HPDE6-E6E7 (cell line): ENCODE measurements around the gene LPAR1.

Source experiments
- DNase-seq: peaks from one replicate; pipeline ENCODE4 v3.0.0; 2011; ENCODE audit warnings: missing footprints; ENCODE audit errors: extremely low spot score

LPAR1 gene

DNA sequence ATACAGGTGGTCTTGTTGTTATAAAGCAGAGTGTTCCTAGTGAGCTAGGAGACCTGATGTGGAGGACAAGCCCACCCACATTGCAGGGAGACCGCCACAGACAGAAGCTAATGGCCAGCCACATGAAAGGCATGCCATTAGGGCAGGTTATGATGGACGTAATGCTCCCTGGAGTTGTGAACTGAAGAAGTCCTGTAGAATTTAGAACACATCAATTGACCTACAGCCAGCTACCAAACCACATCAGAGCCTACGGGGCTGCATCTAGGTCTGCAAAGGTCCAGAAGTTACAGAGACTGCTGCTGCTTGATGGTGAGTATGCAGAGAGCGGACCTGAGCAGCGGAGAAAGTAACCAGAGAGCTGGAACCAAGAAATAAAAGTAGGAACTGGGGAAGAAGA lies 116.6 kb downstream of the LPAR1 start:
- no peak for DNase-seq

DNA sequence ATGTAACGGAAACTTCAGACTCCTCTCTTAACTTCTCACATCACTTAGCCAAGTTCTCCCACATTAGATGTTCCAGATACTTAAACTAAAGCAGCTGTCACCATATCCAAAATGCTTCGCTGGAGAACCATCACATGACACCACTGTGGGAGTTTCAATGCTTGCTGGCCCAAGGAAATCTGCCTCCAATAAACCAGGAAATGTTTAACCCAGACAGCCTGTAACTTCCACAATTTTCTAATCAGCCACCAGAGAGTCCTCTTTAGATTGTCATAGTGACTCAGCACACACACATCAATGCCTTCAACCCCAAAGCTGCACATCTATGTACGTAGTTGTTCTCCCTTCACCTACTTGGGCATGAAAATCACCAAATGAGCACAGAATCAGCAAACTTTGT lies 118.7 kb downstream of the LPAR1 start:
- DNase-seq, result no peak

DNA sequence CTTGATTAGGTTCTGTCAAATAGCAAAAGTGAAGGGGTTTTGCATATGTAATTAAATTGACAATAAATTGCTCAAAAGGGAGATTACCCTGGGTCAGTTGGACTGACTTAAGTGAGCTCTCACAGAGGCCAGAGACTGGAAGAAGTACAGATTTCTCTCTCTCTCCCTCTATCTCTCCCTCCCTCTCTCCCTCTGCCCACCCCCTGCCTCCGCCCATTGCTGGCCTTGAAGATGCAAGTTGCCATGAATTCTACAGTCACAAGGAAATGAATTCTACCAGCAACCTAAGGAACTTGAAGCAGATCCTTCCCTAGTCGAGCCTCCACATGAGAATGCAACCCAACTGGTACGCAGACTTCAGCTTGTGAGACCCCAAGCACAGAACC lies 119.2 kb downstream of the LPAR1 start:
- DNase-seq, result no peak

DNA sequence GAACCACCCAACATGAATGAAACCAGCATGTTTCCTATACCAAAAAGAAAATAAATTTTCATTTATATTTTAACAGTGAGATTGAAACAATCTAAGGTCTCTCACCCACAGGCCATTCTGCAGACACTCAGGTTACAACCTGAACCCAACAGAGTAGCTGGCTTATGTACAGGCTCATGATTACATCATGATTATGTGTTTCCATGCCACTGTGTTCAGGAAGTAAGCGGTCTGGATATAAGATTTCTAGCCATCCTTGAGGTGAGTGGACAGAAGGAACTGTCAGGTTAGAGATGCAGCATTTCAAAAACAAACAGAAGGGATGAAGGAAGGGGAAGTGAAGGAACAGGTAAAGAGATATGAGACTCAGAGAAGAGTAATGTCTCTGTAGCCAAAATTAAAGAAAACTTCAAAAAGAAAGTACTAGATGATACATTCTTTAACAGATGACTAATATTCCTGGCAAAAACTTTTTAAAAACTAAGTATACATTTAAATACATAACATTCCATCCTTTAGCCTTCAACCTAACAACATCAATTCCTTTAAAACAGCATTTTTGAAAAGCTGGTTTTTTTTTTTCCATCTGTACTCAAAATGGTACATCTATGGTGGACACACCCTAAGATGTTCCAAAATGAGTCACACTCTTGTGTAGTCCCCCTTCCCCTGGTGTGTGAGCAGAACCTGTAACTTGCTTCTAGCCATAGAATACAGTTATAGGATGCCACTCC lies 119.8 kb downstream of the LPAR1 start:
- DNase-seq, result peak; percentile 37

DNA sequence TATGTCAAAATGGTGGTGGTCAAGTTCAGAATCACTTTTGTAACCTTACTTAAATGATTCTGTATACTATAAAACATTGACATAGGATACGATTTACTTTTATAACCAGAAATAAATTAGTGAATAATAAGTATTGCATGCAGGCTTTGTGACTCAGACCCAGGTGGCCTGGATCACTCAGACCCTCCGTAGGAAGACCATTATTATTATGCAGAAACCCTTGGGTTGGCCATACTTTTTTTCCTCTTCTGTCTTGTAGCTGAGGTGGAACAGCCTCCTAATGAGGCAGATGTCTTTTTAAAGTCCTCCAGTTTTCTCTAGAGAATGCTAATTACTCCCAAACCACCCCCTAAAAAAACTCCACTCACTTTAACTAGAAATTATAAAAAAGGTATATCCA lies 121.9 kb downstream of the LPAR1 start:
- no peak for DNase-seq

DNA sequence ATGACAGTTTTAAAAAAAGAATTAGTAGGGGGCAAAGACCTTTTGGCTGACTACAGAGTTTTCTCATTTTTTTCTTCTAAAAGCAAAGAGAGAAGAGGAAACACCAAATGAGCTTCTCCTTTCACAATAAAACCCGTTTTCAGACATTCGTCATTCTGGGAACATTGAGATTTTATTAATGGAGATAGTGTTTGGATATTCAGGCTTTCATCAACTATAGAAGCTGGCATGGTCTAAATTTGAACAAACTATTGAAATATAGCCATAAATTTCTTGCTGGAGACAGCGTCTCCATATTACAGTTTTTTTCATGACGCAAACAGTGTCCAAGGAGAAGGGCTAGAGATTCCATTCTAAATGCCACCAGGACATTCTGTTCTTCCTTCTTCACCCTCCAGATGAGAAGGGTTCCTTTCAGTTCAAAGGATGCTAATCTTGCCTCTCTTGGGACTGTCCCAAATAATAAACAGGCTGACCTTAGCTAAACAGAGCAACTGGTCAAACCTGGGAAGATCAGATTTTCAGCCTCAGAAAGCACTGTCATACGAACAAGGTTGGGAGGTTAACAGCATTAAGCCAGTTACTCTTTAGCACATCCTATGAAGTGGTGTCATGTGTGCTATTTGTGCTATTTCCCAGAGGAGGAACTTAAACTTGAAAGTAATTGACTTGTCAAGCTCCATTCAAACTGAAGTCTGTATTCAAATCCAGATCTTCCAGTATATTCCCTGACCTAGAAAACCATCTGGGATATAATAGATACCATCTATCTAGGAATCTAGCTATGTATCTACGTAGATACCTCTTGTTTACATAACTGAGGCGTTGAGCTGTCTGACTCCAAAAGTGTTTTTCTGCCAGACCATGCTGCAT lies 125.6 kb downstream of the LPAR1 start:
- DNase-seq, result no peak

DNA sequence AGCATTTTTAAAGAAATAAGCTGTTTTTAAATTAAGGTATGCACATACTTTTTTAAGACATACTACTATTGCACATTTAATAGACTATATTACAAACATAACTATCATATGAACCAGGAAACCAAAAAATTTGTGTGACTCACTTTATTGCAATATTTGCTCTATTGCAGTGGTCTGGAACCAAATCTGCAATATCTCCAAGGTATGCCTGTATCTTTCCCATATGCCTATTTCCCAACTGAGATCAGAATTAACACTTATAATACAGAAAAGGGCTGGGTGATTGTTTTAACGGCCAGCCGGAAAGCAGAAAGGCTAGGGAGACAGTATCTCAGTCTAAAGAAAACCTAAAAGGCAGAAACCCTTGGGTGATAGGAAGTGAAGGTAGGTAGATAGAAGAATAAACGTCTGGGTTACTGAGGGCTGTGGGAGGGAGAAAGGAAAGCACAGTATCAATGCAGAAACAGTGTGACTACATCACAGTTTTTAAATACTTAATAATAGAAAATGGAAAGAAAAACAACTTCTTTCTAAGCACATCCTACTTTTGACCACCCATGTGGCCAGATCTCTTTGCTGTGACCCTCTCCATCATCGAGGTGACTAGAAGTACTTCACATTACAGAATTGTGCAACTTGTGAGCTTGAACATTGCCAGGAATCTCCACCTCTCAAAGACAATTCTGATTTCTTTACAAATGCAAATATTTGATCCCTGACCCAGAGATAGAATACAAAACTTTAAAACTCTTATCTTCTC lies 126.4 kb downstream of the LPAR1 start:
- no peak for DNase-seq

DNA sequence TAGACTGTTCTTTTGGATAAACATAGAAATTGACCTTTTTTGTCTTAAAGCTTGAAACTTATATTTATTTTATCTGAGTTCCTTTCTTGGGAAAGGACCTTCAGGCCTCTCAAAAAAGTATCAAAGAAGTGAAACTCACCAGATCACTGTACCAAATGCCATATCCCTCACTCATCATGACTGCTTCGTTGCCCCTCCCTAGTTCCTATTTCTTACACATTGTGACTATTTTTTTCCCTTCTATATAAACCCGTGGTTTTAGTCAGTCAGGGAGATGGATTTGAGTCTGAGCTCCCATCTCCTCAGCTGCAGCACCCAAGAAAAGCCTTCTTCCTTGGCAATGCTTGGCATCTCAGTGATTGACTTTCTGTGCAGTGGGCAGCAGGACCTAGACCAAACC lies 129.4 kb downstream of the LPAR1 start:
- DNase-seq, result no peak

DNA sequence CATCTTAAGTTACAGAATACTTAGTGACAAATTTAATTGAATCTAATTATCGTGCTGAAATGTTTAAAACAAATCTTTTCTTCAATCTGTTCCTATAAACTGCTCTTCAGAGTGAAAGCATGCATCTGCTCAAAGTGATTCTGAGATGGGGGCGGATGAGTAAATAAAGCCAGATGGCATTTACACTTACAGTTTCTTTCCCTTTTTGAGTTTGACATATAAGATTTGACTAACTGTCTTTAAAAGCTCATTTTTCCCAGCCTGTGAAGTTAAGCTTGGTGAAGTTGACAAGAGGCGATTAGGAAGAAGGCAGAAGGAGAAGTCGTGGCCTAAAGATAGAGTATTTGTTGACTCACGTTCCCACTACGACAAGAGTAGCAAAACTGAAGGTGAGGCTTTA lies 137.4 kb downstream of the LPAR1 start:
- no peak for DNase-seq

DNA sequence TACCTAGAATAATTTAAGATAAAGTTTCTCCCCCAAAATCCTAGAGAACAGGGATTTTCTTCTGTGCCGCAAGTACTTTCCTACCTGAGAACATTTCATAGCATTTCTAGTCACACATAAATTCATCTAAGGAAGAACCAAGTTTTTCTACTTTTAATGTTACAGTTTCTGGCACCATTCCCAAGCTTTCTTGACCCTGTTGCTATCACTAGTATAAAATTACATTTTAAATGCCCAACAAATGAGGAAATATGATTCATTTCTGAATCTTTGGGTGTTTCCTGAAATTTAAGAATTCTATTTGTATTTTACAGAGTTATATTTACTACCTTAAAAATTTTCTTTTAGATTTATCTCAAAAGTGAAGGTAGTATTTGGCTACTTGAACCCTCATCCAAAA lies 137.8 kb downstream of the LPAR1 start:
- no peak for DNase-seq

DNA sequence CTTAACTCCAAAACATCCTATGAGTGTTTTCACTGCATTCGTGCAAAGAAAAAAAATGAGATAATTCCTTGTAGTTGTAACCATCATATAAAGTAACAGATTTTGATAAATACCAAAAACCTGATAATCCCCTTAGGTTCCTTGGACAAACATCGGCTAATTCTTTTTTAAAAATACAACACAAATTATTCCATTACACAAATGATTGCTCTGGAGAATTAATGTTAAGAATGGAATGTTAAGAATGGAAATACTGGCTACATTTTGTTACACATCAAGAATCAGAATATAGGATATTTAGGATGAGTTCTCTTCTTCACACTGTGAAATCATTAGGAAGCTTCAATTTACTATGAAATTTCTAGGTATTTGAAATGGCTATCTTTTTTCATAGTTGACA lies 139.4 kb downstream of the LPAR1 start:
- no peak for DNase-seq

DNA sequence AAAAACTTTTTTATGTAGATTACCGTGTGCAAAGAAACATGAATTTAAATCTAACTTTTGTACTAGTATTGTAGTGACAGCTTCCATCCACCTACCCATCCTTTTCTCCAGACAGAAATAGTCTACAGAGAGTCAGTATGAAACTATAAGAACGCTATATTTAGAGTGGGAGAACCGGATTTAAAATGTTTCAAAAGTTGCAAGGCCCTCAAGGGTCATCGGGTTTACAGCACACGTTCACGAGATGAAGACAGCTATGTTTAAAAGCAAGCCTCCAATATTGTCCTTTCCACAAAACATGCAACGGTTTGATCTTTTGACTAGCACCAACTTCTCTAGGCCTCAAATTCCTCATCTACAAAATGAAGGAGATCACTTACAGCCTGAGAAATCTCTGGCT lies 139.9 kb downstream of the LPAR1 start:
- DNase-seq, result no peak

DNA sequence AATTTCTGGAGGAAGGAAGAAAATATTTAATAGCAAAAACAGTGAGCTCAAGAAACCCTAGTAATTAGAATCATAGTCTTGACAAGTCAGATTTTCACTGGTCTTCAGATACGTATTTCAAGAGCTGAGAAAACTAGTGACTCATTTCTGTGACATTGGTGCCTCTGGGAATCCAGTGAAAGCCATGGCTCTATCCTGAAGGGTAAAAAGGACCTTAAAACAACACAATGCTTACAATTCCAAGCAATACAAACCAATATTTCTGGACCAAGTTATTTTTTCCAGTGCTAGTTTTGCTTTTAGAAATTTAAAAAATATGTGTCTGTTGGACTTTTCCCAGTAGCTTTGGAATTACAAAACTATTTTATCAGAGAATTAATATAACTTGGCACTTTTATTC lies 140.3 kb downstream of the LPAR1 start:
- no peak for DNase-seq

DNA sequence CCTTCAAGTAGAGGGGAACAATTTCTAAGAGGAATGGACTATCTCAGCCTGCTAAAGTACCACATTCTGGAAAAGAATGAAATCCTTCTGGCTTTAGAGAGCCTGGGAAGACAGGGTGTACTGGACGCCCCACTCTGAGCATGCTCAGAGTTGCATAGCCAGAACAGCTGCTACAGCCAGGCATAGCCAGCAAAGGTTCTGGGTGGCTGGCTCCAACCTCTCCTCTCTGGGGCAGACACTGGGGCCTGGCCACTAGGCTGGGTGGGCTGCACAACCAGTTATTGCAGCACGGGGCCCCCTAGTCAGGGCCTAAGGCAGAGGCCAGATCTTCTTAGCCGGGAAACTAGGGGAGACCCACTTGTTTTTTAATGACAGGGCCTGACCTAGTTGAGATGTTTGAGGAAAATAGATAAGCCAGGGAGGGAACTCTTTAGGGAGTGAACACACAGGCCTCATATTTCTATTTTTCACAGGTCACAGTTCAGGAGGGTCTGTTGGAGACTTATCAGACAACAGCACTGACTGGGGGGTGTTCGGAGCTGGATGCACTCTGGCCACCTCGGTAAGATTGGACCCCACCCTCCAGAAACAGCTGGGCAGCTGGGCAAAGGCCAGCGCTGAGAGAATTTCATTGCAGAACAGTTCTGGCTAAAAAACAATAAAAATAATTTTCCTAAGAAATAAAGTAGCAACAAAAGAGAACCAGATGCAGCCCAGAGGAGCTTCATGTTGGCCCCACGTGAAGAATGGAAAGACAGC lies 142.9 kb downstream of the LPAR1 start:
- DNase-seq, result no peak

DNA sequence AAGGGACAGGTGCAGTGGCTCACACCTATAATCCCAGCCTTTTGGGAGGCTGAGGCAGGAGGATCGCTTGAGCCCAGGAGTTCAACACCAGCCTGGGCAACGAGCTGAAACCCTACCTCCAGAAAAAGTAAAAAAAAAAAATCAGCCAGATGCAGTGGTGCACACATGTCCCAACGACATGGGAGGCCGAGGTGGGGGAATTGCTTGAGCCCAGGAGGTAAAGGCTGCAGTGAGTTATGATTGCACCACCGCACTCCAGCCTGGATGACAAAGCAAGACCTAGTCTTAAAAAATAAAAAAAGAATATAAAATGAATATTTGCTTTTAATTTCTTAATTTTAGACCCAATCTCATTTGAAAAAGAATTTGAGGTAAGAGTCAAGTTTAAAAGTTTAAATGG lies 143.5 kb downstream of the LPAR1 start:
- DNase-seq, result no peak

DNA sequence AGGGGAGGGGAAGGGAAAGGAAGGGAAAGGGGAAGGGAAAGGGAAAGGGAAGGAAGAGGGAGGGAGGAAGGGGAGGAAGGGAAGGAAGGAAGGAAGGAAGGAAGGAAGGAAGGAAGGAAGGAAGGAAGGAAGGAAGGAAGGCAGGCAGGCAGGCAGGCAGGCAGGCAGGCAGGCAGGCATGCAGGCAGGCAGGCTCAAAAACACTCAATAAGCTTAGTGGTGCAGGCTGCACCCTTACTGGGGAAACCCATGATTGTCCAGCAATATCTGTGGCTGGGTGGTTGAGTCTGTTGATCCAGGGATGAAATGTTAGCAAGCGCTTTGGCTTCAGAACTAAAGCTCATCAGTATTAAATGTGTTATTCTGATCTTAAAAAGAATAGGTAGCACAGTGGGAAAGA lies 145.6 kb downstream of the LPAR1 start:
- DNase-seq, result no peak

DNA sequence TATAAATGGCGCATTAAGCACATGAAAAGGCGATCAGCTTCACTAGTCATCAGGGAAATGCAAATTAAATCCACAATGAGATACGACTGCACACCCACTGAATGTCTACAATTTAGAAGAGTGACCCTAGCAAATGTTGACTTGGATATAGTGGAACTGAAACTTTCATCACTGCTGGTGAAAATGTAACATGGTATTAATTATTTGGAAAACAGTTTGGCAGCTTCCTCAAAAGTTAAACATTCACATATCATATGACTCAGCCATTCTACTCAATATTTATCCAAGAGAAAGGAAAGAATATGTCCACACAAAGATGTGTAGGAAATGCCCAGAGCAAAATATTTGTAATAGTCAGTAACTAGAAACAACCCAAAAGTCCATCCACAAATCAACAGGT lies 146.5 kb downstream of the LPAR1 start:
- DNase-seq, result no peak

DNA sequence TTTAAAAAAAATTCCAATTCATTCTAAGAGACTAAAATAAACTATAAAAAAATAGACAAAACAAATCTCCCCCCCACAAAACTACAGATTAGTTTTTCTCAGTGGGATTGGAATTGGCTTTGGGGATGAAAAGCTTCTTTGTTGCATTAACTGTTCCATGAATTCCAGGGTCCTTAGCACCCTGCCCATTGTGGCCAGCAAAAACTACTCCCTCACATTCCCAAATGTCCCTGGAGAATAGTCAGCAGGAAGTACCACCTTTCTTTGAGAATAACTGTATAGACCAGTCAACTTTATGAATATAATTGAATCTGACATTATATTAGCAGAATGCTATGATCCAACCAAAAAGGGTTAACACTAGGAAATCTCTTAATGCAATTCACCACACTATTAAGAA lies 147.9 kb downstream of the LPAR1 start:
- DNase-seq, result no peak

DNA sequence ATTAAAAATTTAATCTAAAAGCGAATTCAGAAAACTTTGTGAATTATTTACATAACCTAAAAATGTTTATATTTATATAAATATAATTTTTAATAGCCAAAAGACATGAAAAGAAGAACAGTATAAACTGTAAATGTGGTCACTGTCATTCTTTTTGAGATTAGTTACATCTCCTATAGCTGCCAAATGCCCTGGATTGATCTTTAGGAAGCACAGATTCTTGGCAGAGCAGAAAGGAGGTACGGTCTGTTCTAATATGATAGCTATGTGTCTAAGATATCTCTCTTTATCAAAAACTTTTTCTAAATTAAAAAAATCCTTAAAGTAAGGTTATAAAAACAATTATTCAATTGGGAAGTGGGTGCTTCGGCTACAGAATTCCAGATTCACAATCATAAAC lies 151.0 kb downstream of the LPAR1 start:
- DNase-seq, result no peak

DNA sequence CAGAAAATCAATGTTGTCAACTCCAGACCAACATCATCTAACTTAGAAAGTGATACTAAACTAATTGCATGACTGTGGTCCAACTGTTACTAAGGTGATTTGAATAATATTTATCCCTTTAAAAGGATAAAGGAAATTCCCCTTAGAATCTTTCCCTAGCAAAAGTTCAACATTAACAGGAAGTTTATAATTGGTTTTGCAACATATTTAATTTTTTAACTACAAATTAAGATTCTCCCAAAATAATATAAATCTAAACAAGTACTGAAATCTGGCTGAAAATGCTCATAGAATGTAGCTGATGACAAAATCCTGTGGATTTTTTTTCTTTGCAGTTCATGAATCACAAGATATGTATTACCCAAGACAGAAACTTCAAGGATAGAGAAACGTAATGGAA lies 151.4 kb downstream of the LPAR1 start:
- no peak for DNase-seq

DNA sequence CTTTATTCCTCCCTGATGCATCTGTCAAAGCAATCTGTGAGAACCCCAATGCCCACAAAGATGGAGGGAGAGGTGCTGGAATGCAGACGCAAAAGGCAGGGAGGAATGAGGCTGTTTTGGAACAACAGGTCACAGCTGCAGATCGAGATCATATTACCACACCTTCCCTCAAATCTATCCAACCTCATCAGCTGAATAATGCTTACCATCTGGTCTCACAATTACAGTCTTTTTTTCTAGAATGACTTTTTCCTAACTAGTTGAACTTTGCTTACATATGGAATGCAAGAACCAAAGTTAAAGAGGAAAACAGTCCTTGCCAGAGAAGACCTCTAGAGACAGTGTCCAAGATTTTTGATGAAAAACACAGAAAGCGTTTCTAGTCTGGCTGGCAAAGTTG lies 158.1 kb downstream of the LPAR1 start:
- DNase-seq, result no peak

DNA sequence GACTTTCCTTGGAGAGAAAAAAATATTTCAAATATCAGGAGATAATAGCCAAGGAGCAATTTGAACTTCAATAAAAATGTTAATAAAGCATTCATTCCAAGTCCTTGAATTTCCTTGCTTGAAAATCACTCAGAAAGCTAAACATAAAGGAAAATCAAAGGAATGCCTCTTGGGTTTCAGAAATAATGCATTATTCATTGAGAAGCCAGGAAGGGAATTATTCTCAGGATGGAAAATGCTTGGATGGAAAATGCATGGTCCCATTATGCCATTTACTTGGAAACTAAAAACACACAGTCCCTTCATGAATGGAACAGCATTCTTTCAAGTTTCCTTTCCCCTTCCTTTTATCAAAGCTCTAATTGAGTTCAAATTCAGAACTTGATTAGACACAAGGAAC lies 160.9 kb downstream of the LPAR1 start:
- DNase-seq, result no peak
